Skin epidermis (tissue), 12 donors: ENCODE results near the gene KCTD13.
"Not testable (repeated sequence)": the region's sequence is repeated elsewhere in the genome, so short reads cannot be mapped to it uniquely, and the experiment has no call there.

ENCODE experiments used
- H3K27ac ChIP-seq, 21 experiments: fragments of 200-600 bp; sonication (generic) in 11 of 21; one replicate each; pipeline ENCODE4 v1.5.0; 2020; ENCODE audit warnings: mild to moderate bottlenecking in 3 of 21, inconsistent platforms in 2 of 21, moderate library complexity in 2 of 21
- H3K4me3 ChIP-seq, 7 experiments: fragments of 200-600 bp; sonication (generic) in 2 of 7; one replicate each; pipeline ENCODE4 v1.5.0; 2020; ENCODE audit warnings: inconsistent platforms in 2 of 7, mild to moderate bottlenecking in 2 of 7, moderate library complexity in 1 of 7

KCTD13 gene

GRCh38 chr16:29894352-29894751 is 31.7 kb downstream of the KCTD13 start:
- Histone ChIP-seq H3K27ac (no peak overlapping the region), H3K4me3 (no peak overlapping the region)

- Histone ChIP-seq H3K4me3 (no peak overlapping the region), H3K27ac (no peak overlapping the region)
Measured at GRCh38 chr16:29893553-29893952, 32.5 kb downstream of the KCTD13 start.

GRCh38 chr16:29892458-29892813 is 33.6 kb downstream of the KCTD13 start:
- no peak overlapping the region for H3K27ac ChIP-seq
- no peak overlapping the region for H3K4me3 ChIP-seq

- Histone ChIP-seq H3K4me3 (no peak overlapping the region), H3K27ac (no peak overlapping the region)
Measured at GRCh38 chr16:29891525-29892457, 34.2 kb downstream of the KCTD13 start.

- H3K27ac ChIP-seq, H3K4me3 ChIP-seq: not testable (repeated sequence)
Measured at GRCh38 chr16:29889372-29889771, 36.7 kb downstream of the KCTD13 start.

GRCh38 chr16:29883987-29884386 is 42.0 kb downstream of the KCTD13 start:
- H3K4me3 ChIP-seq, result no peak overlapping the region
- H3K27ac ChIP-seq, result no peak overlapping the region

- Histone ChIP-seq H3K27ac (no peak overlapping the region), H3K4me3 (no peak overlapping the region)
Measured at GRCh38 chr16:29881050-29881449, 45.0 kb downstream of the KCTD13 start.

- Histone ChIP-seq H3K27ac (no peak overlapping the region), H3K4me3 (no peak overlapping the region)
Measured at GRCh38 chr16:29878172-29878571, 47.9 kb downstream of the KCTD13 start.

GRCh38 chr16:29877266-29877961 is 48.6 kb downstream of the KCTD13 start:
- H3K4me3 ChIP-seq, result peak overlapping the region in 1 of 7 experiments; percentile 10
- no peak overlapping the region for H3K27ac ChIP-seq

- no peak overlapping the region for H3K27ac ChIP-seq
- H3K4me3 ChIP-seq, result peak overlapping the region in 4 of 7 experiments; percentile 6 to 22 (median 9)
Measured at GRCh38 chr16:29876594-29877249, 49.3 kb downstream of the KCTD13 start.

GRCh38 chr16:29876217-29876593 is 49.8 kb downstream of the KCTD13 start:
- Histone ChIP-seq H3K27ac (no peak overlapping the region), H3K4me3 (peak overlapping the region in 4 of 7 experiments; percentile 6 to 22 (median 8))

- no peak overlapping the region for H3K27ac ChIP-seq
- H3K4me3 ChIP-seq, result no peak overlapping the region
Measured at GRCh38 chr16:29875206-29875605, 50.8 kb downstream of the KCTD13 start.

- H3K27ac ChIP-seq, result no peak overlapping the region
- no peak overlapping the region for H3K4me3 ChIP-seq
Measured at GRCh38 chr16:29873319-29873718, 52.7 kb downstream of the KCTD13 start.

GRCh38 chr16:29871822-29872546 is 54.0 kb downstream of the KCTD13 start:
- no peak overlapping the region for H3K27ac ChIP-seq
- H3K4me3 ChIP-seq, result no peak overlapping the region

- not testable (repeated sequence) for H3K27ac ChIP-seq, H3K4me3 ChIP-seq
Measured at GRCh38 chr16:29869067-29869466, 57.0 kb downstream of the KCTD13 start.

- H3K4me3 ChIP-seq, result no peak overlapping the region
- H3K27ac ChIP-seq, result no peak overlapping the region
Measured at GRCh38 chr16:29868396-29869009, 57.5 kb downstream of the KCTD13 start.

- no peak overlapping the region for H3K27ac ChIP-seq
- H3K4me3 ChIP-seq, result no peak overlapping the region
Measured at GRCh38 chr16:29864205-29864604, 61.8 kb downstream of the KCTD13 start.

GRCh38 chr16:29863669-29863984 is 62.4 kb downstream of the KCTD13 start:
- H3K4me3 ChIP-seq, result peak overlapping the region in 3 of 7 experiments; percentile 74 to 89 (median 86)
- H3K27ac ChIP-seq, result peak overlapping the region in 12 of 21 experiments; percentile 89 to 100 (median 97)

GRCh38 chr16:29862884-29863668 is 63.0 kb downstream of the KCTD13 start, which contains the start of gene CDIPT:
CDIPT (minus strand) TSS chr16:29863226; CDS start chr16:29862857, 369 bp downstream.
- Histone ChIP-seq H3K4me3 (peak within 1 kb of the TSS; percentile 67 to 97 (median 86)), H3K27ac (peak within 1 kb of the TSS; percentile 61 to 100 (median 97))
